SHP77 (cell line): Measurements from ENCODE around the gene DDR1.
"Not testable (repeated sequence)": the region's sequence is repeated elsewhere in the genome, so short reads cannot be mapped to it uniquely, and the experiment has no call there.

Experiments
- DNase-seq, 2 experiments: peaks; one replicate each; lab custom pipeline; 2025; lab: John Stamatoyannopoulos, UW

Gene DDR1

GRCh38 chr6:30917487-30917886 lies 33.2 kb downstream of the DDR1 start:
- DNase-seq, result no peak

DNA sequence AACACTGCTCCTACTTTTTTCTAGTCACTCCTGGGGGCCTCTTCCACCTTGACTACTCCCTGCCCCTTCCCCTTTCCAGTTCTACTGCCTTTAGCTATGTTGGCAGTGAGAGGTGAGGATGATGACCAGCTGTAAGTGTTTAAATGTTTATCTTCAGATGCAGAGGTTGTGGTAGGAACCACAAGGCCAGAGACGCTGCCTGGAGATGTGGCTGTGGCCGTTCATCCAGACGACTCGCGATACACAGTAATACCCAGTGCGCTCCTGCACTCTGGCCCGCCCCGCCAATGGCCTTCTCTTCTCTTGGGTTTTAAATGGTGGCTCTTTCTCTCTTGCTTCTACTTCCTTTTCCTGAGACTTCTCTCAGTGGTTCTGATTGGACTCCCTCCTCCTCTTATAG lies 34.4 kb downstream of the DDR1 start:
- no peak for DNase-seq

GRCh38 chr6:30922447-30922852 lies 38.1 kb downstream of the DDR1 start:
- no peak for DNase-seq

- DNase-seq, result not testable (repeated sequence)
Measured at GRCh38 chr6:30924040-30924627, 39.8 kb downstream of the DDR1 start.

DNA sequence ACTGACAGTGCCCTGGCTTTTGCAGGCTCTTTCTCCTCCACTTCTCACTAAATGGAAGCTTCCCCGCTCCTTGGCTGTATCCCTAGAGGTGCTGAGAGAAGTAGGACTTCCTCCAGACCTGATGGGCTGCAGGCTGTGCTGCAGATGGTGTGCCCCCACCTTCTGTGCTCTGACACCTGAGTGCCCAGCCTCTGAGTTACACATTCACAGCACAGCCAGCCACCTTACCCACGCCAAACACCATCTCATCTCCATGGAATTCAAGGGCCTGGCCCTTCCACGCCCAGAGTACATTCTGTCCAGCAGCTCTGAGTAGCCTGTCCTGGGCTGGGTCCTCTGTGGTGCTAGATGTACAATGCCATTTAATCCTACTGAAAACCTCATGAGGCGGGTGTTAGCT lies 42.3 kb downstream of the DDR1 start:
- no peak for DNase-seq

- DNase-seq, result not testable (repeated sequence)
Measured at GRCh38 chr6:30927080-30927479, 42.8 kb downstream of the DDR1 start.

GRCh38 chr6:30928677-30929076 lies 44.4 kb downstream of the DDR1 start:
- no peak for DNase-seq

GRCh38 chr6:30930506-30930905 lies 46.2 kb downstream of the DDR1 start:
- DNase-seq, result no peak

- no peak for DNase-seq
Measured at GRCh38 chr6:30931272-30931671, 47.0 kb downstream of the DDR1 start.

- DNase-seq, result no peak
Measured at GRCh38 chr6:30931969-30932645, 47.8 kb downstream of the DDR1 start, which contains the start of gene SFTA2. TSS of gene SFTA2 (minus strand) at chr6:30932170. CDS start at chr6:30932096, 74 bp downstream.

DNA sequence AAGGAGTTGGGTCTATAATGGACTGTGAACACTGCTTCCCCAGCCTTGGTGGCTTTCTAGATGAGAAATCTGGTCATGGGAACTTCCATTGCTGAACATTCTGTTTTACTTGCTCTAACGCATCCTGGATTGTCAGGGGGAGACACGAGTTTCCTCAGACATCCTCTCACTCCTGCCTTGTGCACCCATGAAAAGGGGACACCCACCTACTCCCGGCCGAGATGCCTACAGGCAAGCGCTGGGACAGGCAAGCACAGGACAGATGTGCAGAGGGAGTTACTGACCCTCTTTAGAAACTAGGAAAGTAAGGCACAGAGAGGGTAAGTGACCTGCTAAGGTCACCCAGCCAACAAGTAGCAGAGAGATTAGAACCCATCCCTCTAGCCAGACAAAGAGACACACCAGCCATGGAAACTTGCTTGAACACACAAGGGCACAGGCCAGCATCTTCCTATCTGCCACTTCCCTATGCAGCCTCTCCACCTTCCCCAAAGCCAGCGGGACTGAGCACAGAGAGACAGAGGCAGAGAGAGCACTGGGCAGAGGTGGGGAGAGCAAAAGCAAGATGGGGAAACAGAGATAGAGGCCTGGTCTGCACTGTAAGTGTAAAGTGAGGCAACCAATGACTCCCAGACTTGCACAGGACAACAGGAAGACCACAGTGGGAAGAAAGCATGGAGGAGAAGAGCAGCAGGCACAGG lies 48.5 kb downstream of the DDR1 start:
- no peak for DNase-seq

DNA sequence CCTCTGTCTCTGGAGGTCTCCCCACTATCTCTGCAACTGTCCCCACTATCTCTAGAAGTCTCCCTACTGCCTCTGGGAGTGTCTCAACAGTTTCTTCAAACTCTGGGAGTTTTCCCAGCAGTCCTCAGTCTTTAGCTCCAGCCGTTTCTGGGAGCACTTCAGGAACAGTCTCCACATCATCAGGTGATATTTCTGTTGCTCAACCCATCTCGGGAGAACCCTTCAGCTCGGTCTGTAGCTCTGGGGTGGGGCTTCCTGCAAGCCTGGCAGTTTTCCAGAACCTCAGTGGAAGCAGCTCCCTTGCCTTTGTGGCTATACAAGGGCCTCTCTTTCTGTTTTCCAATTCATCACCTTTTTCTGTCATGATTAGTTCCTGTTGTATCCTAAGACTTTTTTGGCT lies 50.7 kb downstream of the DDR1 start:
- no peak for DNase-seq

GRCh38 chr6:30937265-30937664 lies 52.9 kb downstream of the DDR1 start:
- DNase-seq, result no peak

DNA sequence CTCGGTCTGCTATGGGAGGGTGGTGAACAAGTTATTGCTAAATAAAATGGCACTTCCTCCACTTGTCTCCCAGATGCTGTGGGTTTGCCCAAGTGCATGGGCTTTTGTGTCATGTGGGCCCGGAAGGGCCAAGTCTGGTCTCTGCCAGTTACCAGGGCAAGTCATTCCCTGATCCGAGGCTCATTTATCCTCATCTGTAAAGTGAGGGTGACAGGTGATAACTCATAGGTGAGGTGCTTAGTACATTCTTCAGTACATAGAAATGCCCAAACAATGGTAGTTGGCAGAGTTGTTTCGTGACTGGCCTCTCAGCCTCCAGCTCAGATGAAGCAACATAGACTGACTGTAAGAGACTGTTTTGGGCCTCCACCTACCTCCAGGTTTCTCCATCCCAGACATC lies 54.4 kb downstream of the DDR1 start:
- DNase-seq, result no peak

DNA sequence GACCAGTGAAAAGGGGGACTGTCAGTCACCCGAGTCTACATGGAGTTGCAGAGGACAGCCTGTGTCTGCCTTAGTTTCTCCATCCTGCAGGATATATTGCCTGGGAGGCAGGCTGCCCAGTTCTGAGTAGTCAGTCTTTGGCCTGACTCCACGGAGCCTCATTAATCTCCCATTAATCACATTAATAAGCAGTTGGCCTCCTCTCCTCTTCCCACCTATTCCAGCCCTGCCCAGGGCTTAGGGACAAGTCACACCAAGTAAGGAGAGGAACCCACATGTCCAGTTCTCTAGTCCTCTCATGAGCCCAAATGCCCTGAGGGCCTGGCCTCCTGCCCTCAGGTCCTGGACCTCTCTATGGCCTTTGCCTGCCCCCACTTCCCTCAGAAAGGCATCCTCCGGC lies 55.2 kb downstream of the DDR1 start:
- DNase-seq, result no peak

GRCh38 chr6:30940361-30940986 lies 56.2 kb downstream of the DDR1 start, which contains the start of gene MUCL3:
TSS of gene MUCL3 (plus strand) at chr6:30940973. CDS start at chr6:30941000, 27 bp downstream.
- no peak for DNase-seq

GRCh38 chr6:30942338-30943060 lies 58.2 kb downstream of the DDR1 start:
- no peak for DNase-seq

DNA sequence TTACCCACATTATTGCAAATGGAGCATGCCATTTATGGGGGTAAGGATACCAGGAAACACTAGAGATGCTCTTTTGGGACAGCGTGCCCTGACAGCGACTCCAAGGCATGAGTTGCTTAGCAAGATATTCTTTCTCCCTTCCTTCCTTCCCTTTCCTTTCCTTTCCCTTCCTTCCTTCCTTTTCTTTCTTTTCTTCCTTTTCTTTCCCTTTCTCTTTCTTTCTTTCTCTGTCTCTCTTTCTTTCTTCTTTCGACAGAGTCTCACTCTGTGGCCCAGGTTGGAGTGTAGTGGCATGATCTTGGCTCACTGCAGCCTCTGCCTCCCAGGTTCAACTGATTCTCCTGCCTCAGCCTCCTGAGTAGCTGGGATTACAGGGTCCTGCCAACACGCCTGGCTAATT lies 59.7 kb downstream of the DDR1 start:
- no peak for DNase-seq

DNA sequence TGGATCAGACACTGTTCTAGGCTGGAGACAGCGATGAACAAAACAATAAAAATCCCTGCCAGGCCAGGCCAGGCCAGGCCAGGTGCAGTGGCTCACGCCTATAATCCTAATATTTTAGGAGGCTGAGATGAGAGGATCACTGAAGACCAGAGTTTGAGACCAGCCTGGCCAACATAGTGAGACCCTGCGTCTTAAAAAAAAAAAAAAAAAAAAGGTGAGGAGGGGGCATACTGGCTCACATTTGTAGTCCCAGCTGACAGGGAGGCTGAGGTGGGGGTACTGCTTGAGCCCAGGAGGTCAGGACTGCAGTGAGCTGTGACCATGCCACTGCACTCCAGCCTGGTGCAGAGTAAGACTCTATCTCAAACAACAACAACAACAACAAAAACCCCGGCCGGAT lies 61.0 kb downstream of the DDR1 start:
- DNase-seq, result no peak

- DNase-seq, result no peak
Measured at GRCh38 chr6:30947231-30947630, 62.9 kb downstream of the DDR1 start.

GRCh38 chr6:30948811-30949210 lies 64.5 kb downstream of the DDR1 start:
- no peak for DNase-seq
